NCI-H1694 treated with DMSO at 0.1 percent for 48 hours (cell line): ENCODE results near the gene ITPRID1.
A peak's percentile ranks its signal among the peaks of the same experiment; 100 is the strongest.
"Not testable (repeated sequence)": the region's sequence is repeated elsewhere in the genome, so short reads cannot be mapped to it uniquely, and the experiment has no call there.

Experiments
- DNase-seq: peaks from one replicate; lab custom pipeline; 2025; lab: John Stamatoyannopoulos, UW

ITPRID1 gene

DNA sequence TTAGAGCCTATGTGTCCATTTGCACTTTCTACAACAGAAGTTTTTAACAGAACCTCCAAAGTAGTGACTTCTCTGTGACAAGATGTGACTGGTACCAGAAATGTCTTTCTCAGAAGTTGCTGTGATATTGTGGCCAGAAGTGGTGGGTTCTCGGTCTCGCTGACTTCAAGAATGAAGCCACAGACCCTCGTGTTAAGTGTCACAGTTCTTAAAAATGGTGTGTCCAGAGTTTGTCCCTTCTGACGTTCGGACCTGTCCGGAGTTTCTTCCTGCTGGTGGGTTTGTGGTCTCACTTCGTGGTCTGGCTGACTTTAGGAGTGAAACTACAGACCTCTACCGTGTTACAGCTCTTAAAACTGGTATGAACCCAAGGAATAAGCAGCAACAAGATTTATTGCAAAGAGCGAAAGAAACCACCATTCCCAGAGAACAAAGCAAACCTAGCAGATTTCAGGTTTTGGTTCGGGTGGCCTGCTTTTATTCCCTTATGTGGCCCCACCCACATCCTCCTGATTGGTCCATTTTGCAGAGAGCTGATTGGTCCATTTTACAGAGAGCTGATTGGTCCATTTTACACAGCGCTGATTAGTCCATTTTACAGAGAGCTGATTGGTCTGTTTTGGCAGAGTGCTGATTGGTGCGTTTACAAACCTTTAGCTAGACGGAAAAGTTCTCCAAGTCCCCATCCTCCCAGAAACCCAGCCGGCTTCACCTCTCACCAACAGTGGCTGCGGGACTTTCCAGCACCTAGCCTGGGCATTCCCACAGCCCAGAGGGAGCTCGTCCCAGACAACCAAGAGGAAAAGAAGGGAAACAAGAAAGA lies 3.0 kb downstream of the ITPRID1 start:
- no peak for DNase-seq

DNA sequence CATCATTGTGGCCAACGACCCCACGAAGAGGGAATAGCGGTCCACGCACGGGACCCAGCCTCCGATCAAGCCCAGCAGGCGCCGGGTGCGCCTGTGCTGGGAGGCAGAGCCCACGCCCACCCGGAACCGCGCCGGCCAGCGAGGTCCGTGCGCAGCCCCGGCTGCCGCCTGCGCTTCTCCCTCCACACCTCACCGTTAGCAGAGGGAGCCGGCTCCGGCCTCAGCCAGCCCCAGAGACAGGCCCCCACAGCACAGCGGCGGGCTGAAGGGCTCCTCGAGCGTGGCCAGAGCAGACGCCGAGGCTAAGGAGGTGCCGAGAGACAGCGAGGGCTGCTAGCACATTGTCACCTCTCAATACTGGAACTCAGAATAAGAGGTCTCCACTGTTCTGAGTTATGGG lies 3.6 kb downstream of the ITPRID1 start:
- DNase-seq = no peak

GRCh38 chr7:31518766-31519165 lies 4.9 kb downstream of the ITPRID1 start:
- no peak for DNase-seq

DNA sequence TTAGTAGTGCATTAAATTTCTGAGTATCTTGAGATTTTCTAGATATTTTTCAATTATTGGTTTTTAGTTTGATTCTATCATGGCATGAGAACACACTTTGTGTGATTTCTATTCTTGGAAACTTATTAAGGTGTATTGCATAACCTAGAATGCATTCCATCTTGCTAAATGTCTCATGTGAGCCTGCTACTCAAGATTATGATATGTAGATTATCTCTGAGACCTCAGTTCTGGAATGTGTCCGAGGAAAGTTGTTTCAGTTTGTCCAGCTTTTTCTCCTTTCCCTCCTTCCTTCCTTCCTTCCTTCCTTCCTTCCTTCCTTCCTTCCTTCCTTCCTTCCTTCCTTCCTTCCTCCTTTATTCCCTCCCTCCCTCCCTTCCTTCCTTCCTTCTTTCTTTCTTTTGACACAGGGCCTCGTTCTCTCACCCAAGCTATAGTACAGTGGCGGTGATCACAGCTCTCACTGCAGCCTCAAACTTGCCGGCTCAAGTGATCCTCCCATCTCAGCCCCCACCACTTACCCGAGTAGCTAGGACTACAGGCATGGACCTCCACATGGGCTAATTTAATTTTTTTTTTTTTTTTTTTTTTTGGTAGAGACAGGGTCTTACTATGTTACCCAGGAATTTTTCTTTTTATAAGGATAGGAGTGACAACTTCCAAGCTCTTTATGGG lies 7.6 kb downstream of the ITPRID1 start:
- DNase-seq = no peak

DNA sequence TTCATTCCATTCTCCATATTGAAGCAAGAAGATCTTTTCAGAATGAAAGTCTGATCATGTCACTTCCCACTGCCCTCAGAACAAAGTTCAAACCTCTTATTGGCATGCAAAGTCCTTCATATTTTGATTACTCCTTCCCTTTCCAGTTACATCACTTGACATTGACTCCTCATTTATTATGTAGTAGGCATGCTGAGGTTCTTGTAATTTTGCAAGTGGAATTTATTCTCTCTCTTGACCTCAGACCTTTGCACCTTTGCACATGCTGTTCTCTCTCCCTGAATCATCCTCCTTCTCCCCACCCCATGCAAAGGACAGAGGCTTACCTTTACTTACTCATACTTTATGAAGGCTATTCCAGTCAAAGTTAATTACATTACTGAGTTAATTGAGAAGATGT lies 13.0 kb downstream of the ITPRID1 start:
- no peak for DNase-seq

DNA sequence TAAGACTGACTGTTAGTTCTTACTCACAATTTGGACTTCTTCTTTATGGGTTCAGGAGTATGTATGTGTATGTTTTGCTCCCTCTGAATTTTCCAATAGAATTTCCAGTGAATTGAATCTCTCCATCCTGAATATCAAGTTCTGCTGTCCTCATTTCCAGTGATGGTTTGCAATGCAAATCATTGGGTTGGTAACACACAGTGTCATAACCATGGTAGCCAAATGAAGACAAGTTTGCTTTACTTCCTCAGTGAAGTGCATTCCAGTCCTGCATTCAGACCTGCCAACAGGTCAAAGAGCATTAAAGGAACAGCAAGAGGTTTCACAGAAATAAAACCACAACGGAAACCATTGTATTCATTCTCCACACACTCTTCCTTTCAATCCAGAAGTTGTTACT lies 15.2 kb downstream of the ITPRID1 start:
- no peak for DNase-seq

DNA sequence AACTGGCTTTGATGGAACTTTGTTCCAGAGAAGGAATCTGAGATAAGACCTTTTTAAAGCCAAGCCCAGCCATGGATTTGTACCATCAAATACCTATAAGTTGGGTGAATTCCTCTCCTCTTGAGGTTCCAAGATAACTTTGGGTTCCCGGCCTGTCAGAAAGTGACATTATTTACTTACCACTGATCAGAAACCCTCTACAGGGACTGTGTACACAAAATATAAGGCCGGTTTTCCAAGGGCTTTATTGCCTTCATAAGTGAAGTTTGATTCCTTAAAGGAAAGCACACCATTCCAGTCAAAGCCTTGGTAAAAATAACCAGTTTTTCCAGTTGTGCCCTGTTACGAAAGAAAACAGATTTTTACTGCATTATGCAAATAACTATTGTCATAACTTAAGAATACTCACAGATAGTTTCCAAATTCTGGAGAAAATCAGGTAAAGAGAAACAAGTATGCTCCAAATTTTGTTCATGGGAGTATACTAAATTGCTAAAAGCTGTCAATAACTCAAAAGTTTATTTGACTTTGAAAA lies 26.8 kb downstream of the ITPRID1 start:
- not testable (repeated sequence) for DNase-seq

GRCh38 chr7:31545549-31545948 lies 31.7 kb downstream of the ITPRID1 start:
- DNase-seq = no peak

DNA sequence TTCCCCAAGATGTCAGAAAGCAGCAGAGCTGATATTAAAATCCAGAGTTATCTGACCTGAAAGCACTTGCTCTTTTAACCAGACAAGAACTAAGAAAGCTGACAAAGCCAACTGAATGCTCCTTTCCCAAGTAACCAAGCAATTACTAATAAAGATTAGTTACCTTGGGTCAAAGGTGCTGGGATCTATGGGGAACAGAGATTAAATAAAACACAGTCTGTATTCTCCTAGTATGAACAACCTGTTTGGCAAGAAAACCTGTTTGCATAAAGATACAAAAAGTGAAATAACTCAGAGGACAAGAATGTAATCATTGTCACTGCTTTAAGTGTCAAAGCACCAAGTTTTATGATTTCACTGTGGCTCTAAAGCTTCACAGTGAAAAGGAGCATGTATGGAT lies 35.7 kb downstream of the ITPRID1 start:
- no peak for DNase-seq

DNA sequence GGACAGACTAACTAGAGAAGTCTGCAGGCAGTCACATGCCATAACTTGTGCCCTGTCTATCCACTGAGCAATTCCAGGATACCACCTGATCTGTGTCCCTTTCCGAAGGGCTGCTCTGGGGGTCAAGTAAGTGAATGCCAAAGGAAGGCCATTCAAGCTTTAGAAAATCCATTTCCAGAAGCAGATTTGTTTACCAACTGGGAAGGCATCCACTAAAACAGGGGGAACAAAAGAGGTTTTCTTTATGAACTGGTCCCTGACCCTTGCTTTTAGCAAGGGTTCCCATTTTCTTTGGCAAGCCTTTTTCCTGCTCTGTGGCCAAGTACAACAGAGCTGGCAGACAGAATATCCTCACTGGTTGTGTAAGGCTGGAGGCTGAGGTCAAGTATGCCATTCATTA lies 36.5 kb downstream of the ITPRID1 start:
- DNase-seq = no peak

DNA sequence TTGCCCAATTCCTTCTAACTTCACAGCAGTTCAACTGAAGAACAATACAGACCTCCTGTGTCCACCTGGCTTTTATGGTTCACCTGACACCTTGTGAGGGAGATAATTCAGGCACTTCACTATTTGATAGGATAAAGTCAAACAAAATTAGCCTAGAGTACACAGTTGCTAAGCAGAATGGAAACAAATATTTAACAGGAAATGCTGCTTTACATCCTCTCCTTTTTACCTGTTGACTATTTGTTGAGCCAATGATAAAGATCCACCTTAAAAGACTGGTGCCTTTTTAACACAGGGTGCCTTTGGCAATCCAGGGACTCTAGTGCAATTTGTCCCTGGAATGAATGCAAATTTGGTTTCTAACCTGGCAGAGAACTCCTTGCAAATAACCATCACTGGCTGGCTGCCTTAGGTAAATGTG lies 39.8 kb downstream of the ITPRID1 start:
- DNase-seq = no peak

- DNase-seq = no peak
These were observed 48.1 kb downstream of the ITPRID1 start for GRCh38 chr7:31562002-31562401.

DNA sequence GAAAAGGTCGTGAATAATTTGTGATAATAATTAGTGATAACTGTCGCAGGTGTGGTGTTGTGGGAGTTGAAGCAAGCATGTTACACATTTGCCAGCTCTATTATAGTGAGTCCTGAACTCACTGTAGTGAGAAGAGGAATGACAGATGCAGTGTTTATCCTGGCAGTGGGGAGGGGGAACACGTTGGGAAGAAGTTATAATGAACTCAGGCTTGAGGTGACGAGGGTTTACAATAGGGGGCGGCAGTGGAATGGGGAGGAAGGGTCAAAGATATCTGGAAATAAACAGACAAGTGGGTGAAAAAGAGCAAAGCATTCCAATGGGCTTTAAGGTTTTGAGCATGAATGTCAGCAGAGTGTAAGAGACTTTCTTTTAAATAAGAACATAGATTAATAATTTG lies 49.6 kb downstream of the ITPRID1 start:
- DNase-seq = no peak

- DNase-seq = no peak
These were observed 50.1 kb downstream of the ITPRID1 start for GRCh38 chr7:31563951-31564350.

DNA sequence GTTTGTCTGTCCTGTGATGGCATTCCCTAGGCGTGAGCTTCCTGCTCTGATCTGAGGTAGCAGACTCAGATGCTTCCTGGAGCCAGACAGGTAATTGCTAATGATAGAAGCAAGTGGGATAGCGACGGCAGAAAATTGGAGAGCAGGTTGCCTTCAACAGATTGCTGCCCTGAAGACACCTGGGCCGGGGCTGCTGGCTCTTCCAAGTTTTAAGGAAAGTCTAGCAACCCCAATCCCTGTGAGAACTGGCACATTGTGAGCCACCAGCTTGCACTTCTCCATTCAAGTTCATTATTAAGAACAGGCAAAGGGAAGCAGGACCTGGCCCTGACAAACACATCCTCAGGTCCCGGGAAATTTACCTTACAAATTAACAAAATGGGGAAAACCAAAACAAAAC lies 50.8 kb downstream of the ITPRID1 start:
- no peak for DNase-seq

GRCh38 chr7:31569528-31569927 lies 55.6 kb downstream of the ITPRID1 start:
- no peak for DNase-seq

GRCh38 chr7:31583526-31583925 lies 69.6 kb downstream of the ITPRID1 start:
- no peak for DNase-seq

- DNase-seq = no peak
These were observed 70.1 kb downstream of the ITPRID1 start for GRCh38 chr7:31583942-31584341.

DNA sequence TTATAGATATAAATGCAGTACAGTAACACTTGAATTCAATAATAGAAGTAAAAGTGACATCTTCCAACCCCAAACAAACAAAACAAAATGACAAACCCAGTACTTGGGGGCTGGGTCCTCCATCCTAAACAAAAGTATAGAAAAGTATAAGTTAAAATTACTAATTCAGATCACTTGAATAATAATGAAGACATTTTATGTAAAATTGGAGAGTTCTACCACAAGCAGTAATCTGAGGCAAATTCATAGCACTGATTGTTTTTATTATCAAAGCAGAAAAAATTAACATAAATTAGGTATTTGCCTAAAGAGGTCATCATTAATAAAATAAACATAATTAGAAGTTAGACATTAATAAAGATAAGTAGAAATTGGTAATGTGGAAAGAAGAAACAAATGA lies 81.5 kb downstream of the ITPRID1 start:
- DNase-seq = no peak

GRCh38 chr7:31602041-31602625 lies 88.2 kb downstream of the ITPRID1 start:
- peak; percentile 99 for DNase-seq

DNA sequence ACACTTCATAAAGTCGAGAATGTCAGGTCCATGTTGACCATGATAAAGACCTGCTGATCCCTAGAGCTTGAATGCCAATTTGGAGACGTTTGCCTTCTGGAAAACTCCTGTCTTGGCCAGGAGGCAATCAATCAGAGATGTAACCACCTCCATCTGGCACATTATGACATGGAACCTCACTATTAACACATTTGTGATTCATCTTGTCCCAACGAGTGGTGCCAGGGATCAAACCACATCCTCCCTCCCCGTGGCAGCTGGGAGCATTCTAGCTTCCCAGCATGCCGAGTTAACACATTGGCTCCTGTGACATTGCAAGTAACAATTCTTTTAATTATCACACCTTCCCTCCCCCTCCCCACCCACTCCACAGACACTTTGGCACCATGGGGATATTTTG lies 89.2 kb downstream of the ITPRID1 start:
- DNase-seq = peak; percentile 99

GRCh38 chr7:31613604-31614003 lies 99.7 kb downstream of the ITPRID1 start:
- DNase-seq = no peak

DNA sequence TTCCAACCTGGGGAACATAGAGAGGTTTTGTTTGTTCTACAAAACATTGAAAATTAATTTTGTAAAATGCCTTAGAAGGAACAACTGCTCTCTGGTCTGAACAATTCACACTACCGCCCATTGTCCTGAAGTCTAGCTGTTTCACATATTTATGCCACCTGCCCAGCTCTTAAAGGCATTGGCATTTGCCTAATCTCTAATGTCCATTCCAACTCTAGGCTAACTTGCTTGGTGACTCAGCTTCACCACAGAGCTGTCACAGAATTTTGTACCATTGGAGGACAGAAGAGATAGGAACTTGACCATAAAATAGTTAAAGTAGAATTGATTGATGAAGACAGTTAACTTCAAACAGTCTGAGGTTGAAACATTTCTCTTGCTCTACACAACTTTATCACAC lies 119.6 kb downstream of the ITPRID1 start:
- no peak for DNase-seq
